ENCODE measurements around the gene ACE. TPM values are rescaled to one million over a fixed set of nuclear protein-coding genes. Genes with fewer than 3 reads are reported as not detected.
A peak's percentile ranks its signal among the peaks of the same experiment; 100 is the strongest.

ACE gene
- total RNA-seq, 2 donors from 2014 or later: not detected

- Mint-ChIP-seq H3K4me1 (ENCODE audit: low read depth in 2 of 2) (peaks cover 0 to 7% of the 10 kb centered on the region in 2 donors), H3K9me3 (no peaks in the 10 kb centered on the region)
Measured at GRCh38 chr17:63474586-63475460, 2.0 kb upstream of the ACE start.

GRCh38 chr17:63475491-63476412, 1.1 kb upstream of the ACE start:
- H3K27ac Mint-ChIP-seq: no peak overlapping the region
- H3K9me3 Mint-ChIP-seq: no peaks in the 10 kb centered on the region
- H3K27me3 Mint-ChIP-seq: peaks cover 13 to 17% of the 10 kb centered on the region in 2 donors
- ATAC-seq (no peak), DNase-seq (ENCODE audit: low spot score) (no peak)
- H3K36me3 Mint-ChIP-seq: no peaks in the 10 kb centered on the region
- H3K4me1 Mint-ChIP-seq (ENCODE audit: low read depth in 2 of 2): peaks cover 0 to 7% of the 10 kb centered on the region in 2 donors
- no peak overlapping the region for H3K4me3 Mint-ChIP-seq

More at GRCh38 chr17:63474586-63475460, 2.0 kb upstream of the ACE start:
- DNase-seq (ENCODE audit: low spot score): no peak
- Mint-ChIP-seq H3K27ac (no peak overlapping the region), H3K36me3 (no peaks in the 10 kb centered on the region), H3K27me3 (peaks cover 17 to 18% of the 10 kb centered on the region in 2 donors), H3K4me3 (no peak overlapping the region)
- ATAC-seq: no peak

GRCh38 chr17:63476459-63476853, 405 bp upstream of the ACE start:
- Mint-ChIP-seq H3K36me3 (no peaks in the 10 kb centered on the region), H3K27me3 (peaks cover 13 to 17% of the 10 kb centered on the region in 2 donors), H3K4me3 (no peak overlapping the region), H3K4me1 (ENCODE audit: low read depth in 2 of 2) (peaks cover 0 to 7% of the 10 kb centered on the region in 2 donors), H3K9me3 (no peaks in the 10 kb centered on the region), H3K27ac (no peak overlapping the region)
- no peak for DNase-seq (ENCODE audit: low spot score)
- ATAC-seq: no peak

GRCh38 chr17:63477480-63478440, 899 bp downstream of the ACE start:
- no peaks in the 10 kb centered on the region for H3K9me3 Mint-ChIP-seq
- H3K4me1 Mint-ChIP-seq (ENCODE audit: low read depth in 2 of 2): peaks cover 0 to 7% of the 10 kb centered on the region in 2 donors
- no peaks in the 10 kb centered on the region for H3K36me3 Mint-ChIP-seq
- no peak overlapping the region for H3K27ac Mint-ChIP-seq
- H3K4me3 Mint-ChIP-seq: peak overlapping the region; percentile 72
- peaks cover 13 to 17% of the 10 kb centered on the region in 2 donors for H3K27me3 Mint-ChIP-seq
- no peak for DNase-seq (ENCODE audit: low spot score)
- ATAC-seq: no peak

- H3K4me1 Mint-ChIP-seq (ENCODE audit: low read depth in 2 of 2): peaks cover 0 to 7% of the 10 kb centered on the region in 2 donors
- no peaks in the 10 kb centered on the region for H3K9me3 Mint-ChIP-seq
- no peak overlapping the region for H3K27ac Mint-ChIP-seq
- peaks cover 12 to 13% of the 10 kb centered on the region in 2 donors for H3K27me3 Mint-ChIP-seq
- DNase-seq (ENCODE audit: low spot score) (peak; percentile 69), ATAC-seq (peak; percentile 65 to 76)
- peak overlapping the region; percentile 41 for H3K4me3 Mint-ChIP-seq
- H3K36me3 Mint-ChIP-seq: no peaks in the 10 kb centered on the region
Measured at GRCh38 chr17:63478814-63479494, 2.1 kb downstream of the ACE start.

- ATAC-seq (no peak), DNase-seq (ENCODE audit: low spot score) (no peak)
- Mint-ChIP-seq H3K4me3 (peak overlapping the region; percentile 41), H3K4me1 (ENCODE audit: low read depth in 2 of 2) (peaks cover 0 to 7% of the 10 kb centered on the region in 2 donors), H3K9me3 (no peaks in the 10 kb centered on the region), H3K27ac (no peak overlapping the region), H3K27me3 (peaks cover 6 to 12% of the 10 kb centered on the region in 2 donors), H3K36me3 (no peaks in the 10 kb centered on the region)
Measured at GRCh38 chr17:63479495-63480184, 2.8 kb downstream of the ACE start.

GRCh38 chr17:63480192-63480784, 3.4 kb downstream of the ACE start:
- H3K4me1 Mint-ChIP-seq (ENCODE audit: low read depth in 2 of 2): peaks cover 0 to 7% of the 10 kb centered on the region in 2 donors
- peaks cover 5 to 8% of the 10 kb centered on the region in 2 donors for H3K27me3 Mint-ChIP-seq
- DNase-seq (ENCODE audit: low spot score) (no peak), ATAC-seq (no peak)
- H3K9me3 Mint-ChIP-seq: no peaks in the 10 kb centered on the region
- H3K4me3 Mint-ChIP-seq: no peak overlapping the region
- no peaks in the 10 kb centered on the region for H3K36me3 Mint-ChIP-seq
- H3K27ac Mint-ChIP-seq: no peak overlapping the region

- Mint-ChIP-seq H3K36me3 (no peaks in the 10 kb centered on the region), H3K4me1 (ENCODE audit: low read depth in 2 of 2) (peaks cover 0 to 7% of the 10 kb centered on the region in 2 donors), H3K4me3 (no peak overlapping the region), H3K27ac (no peak overlapping the region), H3K9me3 (no peaks in the 10 kb centered on the region), H3K27me3 (peaks cover 5 to 6% of the 10 kb centered on the region in 2 donors)
- no peak for ATAC-seq
- no peak for DNase-seq (ENCODE audit: low spot score)
Measured at GRCh38 chr17:63480826-63481487, 4.1 kb downstream of the ACE start.

GRCh38 chr17:63481488-63481870, 4.6 kb downstream of the ACE start:
- H3K4me1 Mint-ChIP-seq (ENCODE audit: low read depth in 2 of 2): peaks cover 0 to 7% of the 10 kb centered on the region in 2 donors

GRCh38 chr17:63482509-63482908, 5.6 kb downstream of the ACE start:
- H3K4me3 Mint-ChIP-seq: no peak overlapping the region
- no peak for ATAC-seq

More at GRCh38 chr17:63481488-63481870, 4.6 kb downstream of the ACE start:
- no peak overlapping the region for H3K27ac Mint-ChIP-seq
- H3K9me3 Mint-ChIP-seq: no peaks in the 10 kb centered on the region
- ATAC-seq (no peak), DNase-seq (ENCODE audit: low spot score) (no peak)
- peaks cover 5 to 6% of the 10 kb centered on the region in 2 donors for H3K27me3 Mint-ChIP-seq
- H3K36me3 Mint-ChIP-seq: no peaks in the 10 kb centered on the region
- H3K4me3 Mint-ChIP-seq: no peak overlapping the region

GRCh38 chr17:63483038-63483437, 6.2 kb downstream of the ACE start:
- Mint-ChIP-seq H3K36me3 (no peaks in the 10 kb centered on the region), H3K9me3 (no peaks in the 10 kb centered on the region), H3K4me1 (ENCODE audit: low read depth in 2 of 2) (peaks cover 0 to 3% of the 10 kb centered on the region in 2 donors), H3K4me3 (no peak overlapping the region), H3K27ac (no peak overlapping the region), H3K27me3 (peaks cover 3 to 5% of the 10 kb centered on the region in 2 donors)
- DNase-seq (ENCODE audit: low spot score) (no peak), ATAC-seq (no peak)

More at GRCh38 chr17:63482509-63482908, 5.6 kb downstream of the ACE start:
- peaks cover 5% of the 10 kb centered on the region in 2 donors for H3K27me3 Mint-ChIP-seq
- peaks cover 0 to 6% of the 10 kb centered on the region in 2 donors for H3K4me1 Mint-ChIP-seq (ENCODE audit: low read depth in 2 of 2)
- DNase-seq (ENCODE audit: low spot score): no peak
- H3K9me3 Mint-ChIP-seq: no peaks in the 10 kb centered on the region
- H3K27ac Mint-ChIP-seq: no peak overlapping the region
- H3K36me3 Mint-ChIP-seq: no peaks in the 10 kb centered on the region

Data from natural killer cell treated with Interleukin-12 subunit alpha and Interleukin-12 subunit beta and Interleukin-15 and Interleukin-18, amount 100 ng/mL, for 72 hours (primary cell).